IMR-90 (cell line): ENCODE results near the gene FAM78B. TPM values are rescaled to one million over a fixed set of nuclear protein-coding genes. Genes with fewer than 3 reads are reported as not detected.

ENCODE experiments used
- ATAC-seq: fragments of 200-7000 bp; cut with Tn5 transposase; 2 replicates; pipeline ENCODE4 v1.9.1; 2020; ENCODE audit warnings: low read depth, mild to moderate bottlenecking, moderate library complexity
- BruUV-seq: library from RNA; stranded (reverse); fragments of 400-500 nt; replicated peaks from 2 replicates; lab custom pipeline; 2021; lab: Mats Ljungman, UMichigan
- CTCF ChIA-PET: fragments of 300-600 bp; formaldehyde crosslinking; extraction: SDS; loops from one replicate; lab custom pipeline; 2021; ENCODE audit warnings: antibody characterized with exemption; lab: Yijun Ruan, JAX
- POLR2A ChIA-PET: fragments of 300-600 bp; sonication (Branson Sonifier 250); formaldehyde crosslinking; loops from one replicate; lab custom pipeline; 2022; ENCODE audit warnings: antibody characterized with exemption; ENCODE audit not compliant: unreplicated experiment; lab: Charles Lee
- DNase-seq: peaks from one replicate; pipeline ENCODE4 v3.0.0; 2013
- H2AFZ ChIP-seq: replicated peaks from 2 replicates; pipeline ENCODE3; 2013; ENCODE audit warnings: low read length, mild to moderate bottlenecking; ENCODE audit not compliant: poor library complexity
- H2AK5ac ChIP-seq: 2 replicates; pipeline ENCODE4 v1.6.1; 2013; ENCODE audit warnings: low read depth, low read length, inconsistent platforms
- H2AK9ac ChIP-seq: replicated peaks from 2 replicates; pipeline ENCODE3; 2013; ENCODE audit warnings: mild to moderate bottlenecking, low read depth, low read length, moderate library complexity; ENCODE audit not compliant: poor library complexity
- H2BK120ac ChIP-seq: 2 replicates; pipeline ENCODE4 v1.6.1; 2013; ENCODE audit warnings: low read depth, low read length, inconsistent platforms
- H2BK15ac ChIP-seq: 3 replicates; pipeline ENCODE4 v1.6.1; 2013; ENCODE audit warnings: low read depth, low read length, inconsistent platforms
- H2BK20ac ChIP-seq: 2 replicates; pipeline ENCODE4 v1.6.1; 2013; ENCODE audit warnings: low read depth, mild to moderate bottlenecking, inconsistent platforms, low read length, moderate library complexity
- H2BK5ac ChIP-seq: 2 replicates; pipeline ENCODE4 v1.6.1; 2013; ENCODE audit warnings: mild to moderate bottlenecking, low read depth, low read length, inconsistent platforms; ENCODE audit not compliant: poor library complexity, severe bottlenecking
- H3K14ac ChIP-seq: replicated peaks from 2 replicates; pipeline ENCODE4 v1.6.1; 2013; ENCODE audit warnings: low read depth, low read length, inconsistent platforms
- H3K18ac ChIP-seq: 2 replicates; pipeline ENCODE4 v1.6.1; 2013; ENCODE audit warnings: low read depth, low read length, control low read depth
- H3K23ac ChIP-seq: 2 replicates; pipeline ENCODE4 v1.6.1; 2013; ENCODE audit warnings: low read depth, low read length, inconsistent platforms
- H3K27ac ChIP-seq: 2 replicates; pipeline ENCODE4 v1.5.1; 2013; ENCODE audit warnings: mild to moderate bottlenecking, control low read depth, low read length; ENCODE audit not compliant: insufficient read depth
- H3K27me3 ChIP-seq: 2 replicates; pipeline ENCODE4 v1.6.1; 2013; ENCODE audit warnings: low read length; ENCODE audit not compliant: control insufficient read depth, insufficient read depth
- H3K36me3 ChIP-seq: 2 replicates; pipeline ENCODE4 v1.6.1; 2013; ENCODE audit warnings: low read length, mixed read lengths; ENCODE audit not compliant: control insufficient read depth, insufficient read depth
- H3K4ac ChIP-seq: 2 replicates; pipeline ENCODE4 v1.6.1; 2013; ENCODE audit warnings: low read depth, low read length, inconsistent platforms
- H3K4me1 ChIP-seq: 2 replicates; pipeline ENCODE4 v1.6.1; 2013; ENCODE audit warnings: low read length, mixed read lengths; ENCODE audit not compliant: control insufficient read depth, insufficient read depth
- H3K4me2 ChIP-seq: 2 replicates; pipeline ENCODE4 v1.6.1; 2013; ENCODE audit warnings: low read depth, mild to moderate bottlenecking, control low read depth, low read length, moderate library complexity
- H3K4me3 ChIP-seq: 2 replicates; pipeline ENCODE4 v1.5.1; 2013; ENCODE audit warnings: low read depth, mild to moderate bottlenecking, control low read depth, low read length, moderate library complexity; ENCODE audit not compliant: insufficient read depth
- H3K56ac ChIP-seq: 2 replicates; pipeline ENCODE4 v1.6.1; 2013; ENCODE audit warnings: low read length, inconsistent platforms; ENCODE audit not compliant: insufficient read depth; ENCODE audit errors: extremely low read depth
- H3K79me1 ChIP-seq, 2 experiments: 2 replicates each; pipeline ENCODE4 v1.6.1; 2013; ENCODE audit warnings: low read length in 2 of 2, inconsistent platforms in 1 of 2, low read depth in 1 of 2
- H3K9ac ChIP-seq: 2 replicates; pipeline ENCODE4 v1.6.1; 2013; ENCODE audit warnings: low read depth, low read length, control low read depth
- H3K9me1 ChIP-seq: 2 replicates; pipeline ENCODE4 v1.6.1; 2013; ENCODE audit warnings: low read length, inconsistent platforms; ENCODE audit not compliant: insufficient read depth
- H3K9me3 ChIP-seq: 2 replicates; pipeline ENCODE4 v1.6.1; 2013; ENCODE audit warnings: low read length; ENCODE audit not compliant: control insufficient read depth, insufficient read depth
- H4K20me1 ChIP-seq: 2 replicates; pipeline ENCODE4 v1.6.1; 2013; ENCODE audit warnings: low read length, inconsistent platforms; ENCODE audit not compliant: insufficient read depth
- H4K5ac ChIP-seq: 2 replicates; pipeline ENCODE4 v1.6.1; 2013; ENCODE audit warnings: mild to moderate bottlenecking, low read depth, low read length, control low read depth
- H4K8ac ChIP-seq, 2 experiments: 2 replicates each; pipeline ENCODE4 v1.6.1; 2013; ENCODE audit warnings: low read depth in 2 of 2, low read length in 2 of 2, control low read depth in 1 of 2, inconsistent platforms in 1 of 2
- H4K91ac ChIP-seq: 2 replicates; pipeline ENCODE4 v1.6.1; 2013; ENCODE audit warnings: low read depth, low read length, inconsistent platforms; ENCODE audit not compliant: insufficient read depth
- BHLHE40 ChIP-seq: fragments of 150-350 bp; IDR thresholded peaks from 2 replicates; pipeline ENCODE4 v1.6.1; 2016; ENCODE audit warnings: mild to moderate bottlenecking, low read depth, low read length
- CEBPB ChIP-seq: IDR thresholded peaks from 2 replicates; pipeline ENCODE4 v1.6.1; 2012; ENCODE audit warnings: low read depth, low read length, improper control_type of control experiment
- CHD1 ChIP-seq: IDR thresholded peaks from 2 replicates; pipeline ENCODE4 v1.6.1; 2012; ENCODE audit warnings: low read depth, low read length, improper control_type of control experiment
- CTCF ChIP-seq: conservative IDR thresholded peaks from 2 replicates; pipeline ENCODE4 v1.5.1; 2012; ENCODE audit warnings: mild to moderate bottlenecking, low read depth, low read length, improper control_type of control experiment
- ELK1 ChIP-seq: fragments of 150-350 bp; IDR thresholded peaks from 2 replicates; pipeline ENCODE4 v1.6.1; 2016; ENCODE audit warnings: low read depth, mild to moderate bottlenecking, low read length, moderate library complexity, borderline replicate concordance
- FOS ChIP-seq: fragments of 150-350 bp; IDR thresholded peaks from 2 replicates; pipeline ENCODE4 v1.6.1; 2016; ENCODE audit warnings: low read depth, low read length
- MAZ ChIP-seq: IDR thresholded peaks from 2 replicates; pipeline ENCODE4 v1.6.1; 2012; ENCODE audit warnings: low read depth, mild to moderate bottlenecking, low read length, improper control_type of control experiment, moderate library complexity, borderline replicate concordance
- MXI1 ChIP-seq: IDR thresholded peaks from 2 replicates; pipeline ENCODE4 v1.6.1; 2012; ENCODE audit warnings: low read depth, mild to moderate bottlenecking, low read length, moderate library complexity, borderline replicate concordance
- NFE2L2 ChIP-seq: fragments of 150-350 bp; IDR thresholded peaks from 2 replicates; pipeline ENCODE4 v1.6.1; 2016; ENCODE audit warnings: low read depth, mild to moderate bottlenecking, low read length
- POLR2A ChIP-seq: IDR thresholded peaks from 2 replicates; pipeline ENCODE4 v1.6.1; 2012; ENCODE audit warnings: mild to moderate bottlenecking, low read depth, low read length
- RAD21 ChIP-seq: IDR thresholded peaks from 2 replicates; pipeline ENCODE4 v1.6.1; 2012; ENCODE audit warnings: low read length, improper control_type of control experiment
- RCOR1 ChIP-seq: IDR thresholded peaks from 2 replicates; pipeline ENCODE4 v1.6.1; 2012; ENCODE audit warnings: mild to moderate bottlenecking, low read length, improper control_type of control experiment; ENCODE audit not compliant: insufficient replicate concordance
- RFX5 ChIP-seq: IDR thresholded peaks from 2 replicates; pipeline ENCODE4 v1.8.0; 2012; ENCODE audit warnings: low read depth, mild to moderate bottlenecking, low read length, moderate library complexity
- SMC3 ChIP-seq: fragments of 150-350 bp; IDR thresholded peaks from 2 replicates; pipeline ENCODE4 v1.6.1; 2016; ENCODE audit warnings: low read depth, mild to moderate bottlenecking, antibody characterized with exemption, low read length, moderate library complexity
- WGBS, 2 experiments: methylation state at CpG; one replicate each; pipeline versions ENCODE4 v1.1.5 to v1.1.7; 2013; ENCODE audit warnings: missing lambda C conversion rate in 2 of 2; ENCODE audit not compliant: insufficient read length in 1 of 2; ENCODE audit errors: extremely low coverage in 2 of 2; 5-methylcytosine and 5-hydroxymethylcytosine counted together
- dilution Hi-C: fragments of 300-500 bp; cut with HindIII; formaldehyde crosslinking; loops from one replicate; pipeline ENCODE4 v1.14.3; 2018; ENCODE audit warnings: low sequenced_read_pairs; ENCODE audit not compliant: unreplicated experiment
- in situ Hi-C: fragments of 300-500 bp; cut with MboI; formaldehyde crosslinking; loops from 3 replicates; pipeline ENCODE4 v1.14.3; 2019; ENCODE audit warnings: low sequenced_read_pairs, inconsistent platforms, mixed read lengths
- intact Hi-C: fragments of 100-400 bp; cut with micrococcal nuclease; formaldehyde crosslinking; loops from 2 replicates; pipeline ENCODE4 v1.10.0; 2022
- polyA plus RNA-seq, 3 experiments: library from polyadenylated mRNA; depleted of rRNA; stranded (reverse); fragments of >200 nt; gene quantifications; 2 replicates each; pipeline ENCODE4 v1.2.3, GENCODE V29; 2012; ENCODE audit warnings: low replicate concordance in 1 of 3
- total RNA-seq: library from RNA; depleted of rRNA; stranded (reverse); fragments of >200 nt; gene quantifications from 2 replicates; pipeline ENCODE4 v1.2.3, GENCODE V29; 2012
- TF ChIP-seq, protein P1 (sequence below): fragments of 150-350 bp; IDR thresholded peaks from 2 replicates; pipeline ENCODE4 v1.6.1; 2017; ENCODE audit warnings: mild to moderate bottlenecking, antibody characterized with exemption, low read length, low read depth

FAM78B gene
- total and polyA plus RNA-seq, 2 of the 4 experiments (the other 2 are of a cell fraction), result under 0.01 to 0.12 TPM

GRCh38 chr1:166159656-166160055 lies 7.1 kb downstream of the FAM78B start:
- no peak for ATAC-seq
- Histone ChIP-seq H4K91ac (no peak overlapping the region), H3K4me2 (no peak overlapping the region), H3K4ac (no peak overlapping the region), H3K9me3 (no peaks in the 10 kb centered on the region; the same call in 1 of the 2 replicates), H3K79me1 (no peaks in the 10 kb centered on the region), H4K5ac (no peak overlapping the region), H2BK120ac (no peak overlapping the region), H3K9me1 (no peaks in the 10 kb centered on the region), H2BK20ac (no peak overlapping the region), H3K14ac (no peak overlapping the region), H2AFZ (no peak overlapping the region), H3K9ac (no peak overlapping the region), H3K23ac (no peak overlapping the region), H2AK9ac (no peak overlapping the region), H3K18ac (no peak overlapping the region), H2AK5ac (no peak overlapping the region), H3K27ac (no peak overlapping the region), H3K4me3 (no peak overlapping the region), H3K4me1 (no peaks in the 10 kb centered on the region), H4K20me1 (no peaks in the 10 kb centered on the region), H3K36me3 (no peaks in the 10 kb centered on the region), H4K8ac (no peak overlapping the region), H3K56ac (no peak overlapping the region), H2BK15ac (no peak overlapping the region), H2BK5ac (no peak overlapping the region), H3K27me3 (peaks cover 2% of the 10 kb centered on the region; the same call in 1 of the 2 replicates)
- no peak for TF ChIP-seq CHD1
- TF ChIP-seq, protein P1, sequence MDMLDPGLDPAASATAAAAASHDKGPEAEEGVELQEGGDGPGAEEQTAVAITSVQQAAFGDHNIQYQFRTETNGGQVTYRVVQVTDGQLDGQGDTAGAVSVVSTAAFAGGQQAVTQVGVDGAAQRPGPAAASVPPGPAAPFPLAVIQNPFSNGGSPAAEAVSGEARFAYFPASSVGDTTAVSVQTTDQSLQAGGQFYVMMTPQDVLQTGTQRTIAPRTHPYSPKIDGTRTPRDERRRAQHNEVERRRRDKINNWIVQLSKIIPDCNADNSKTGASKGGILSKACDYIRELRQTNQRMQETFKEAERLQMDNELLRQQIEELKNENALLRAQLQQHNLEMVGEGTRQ, result no peak
- TF ChIP-seq POLR2A, result no peak
- TF ChIP-seq SMC3, result no peak
- TF ChIP-seq RCOR1, result no peak
- TF ChIP-seq ELK1, result no peak
- no peak for TF ChIP-seq MAZ
- no peak for TF ChIP-seq CTCF
- TF ChIP-seq FOS, result no peak
- TF ChIP-seq NFE2L2, result no peak
- no peak for TF ChIP-seq CEBPB
- no peak for TF ChIP-seq BHLHE40
- no peak for TF ChIP-seq MXI1
- TF ChIP-seq RAD21, result no peak
- no peak for TF ChIP-seq RFX5
- POLR2A ChIA-PET, result no interaction called here
- BruUV-seq, result no TSS peak
- in situ Hi-C loops (no loop called here), intact Hi-C loops (no loop called here), dilution Hi-C loops (no loop called here)
- CTCF ChIA-PET, result no interaction called here
- WGBS, 2 experiments, result no CpG with 5 or more reads among the region's 1 CpG
- DNase-seq, result no peak
